WTC11 (cell line): ENCODE measurements around the gene NPAS3. TPM values are rescaled to one million over a fixed set of nuclear protein-coding genes. Genes with fewer than 3 reads are reported as not detected.

Source experiments
- ATAC-seq: fragments of 200-7000 bp; cut with Tn5 transposase; 2 replicates; pipeline ENCODE4 v1.10.0; 2021; ENCODE audit warnings: mild to moderate bottlenecking, moderate library complexity
- CTCF ChIA-PET: fragments of 300-600 bp; sonication (Branson Sonifier 250); formaldehyde crosslinking; loops from one replicate; lab custom pipeline; 2021; ENCODE audit warnings: antibody characterized with exemption; lab: Charles Lee
- POLR2A ChIA-PET: fragments of 350-600 bp; sonication (Branson Sonifier 250); formaldehyde crosslinking; loops from one replicate; lab custom pipeline; 2021; ENCODE audit warnings: antibody characterized with exemption; lab: Charles Lee
- DNase-seq: peaks from one replicate; pipeline ENCODE4 v3.0.0; 2021; ENCODE audit warnings: low spot score
- H3K27ac Mint-ChIP-seq: 2 replicates; pipeline ENCODE4 v1.8.0; 2021; ENCODE audit warnings: mixed read lengths
- H3K27me3 Mint-ChIP-seq: 2 replicates; pipeline ENCODE4 v1.8.0; 2021; ENCODE audit warnings: low read depth, mild to moderate bottlenecking, moderate library complexity, mixed read lengths
- H3K36me3 Mint-ChIP-seq: 2 replicates; pipeline ENCODE4 v1.8.0; 2021; ENCODE audit warnings: mixed read lengths
- H3K4me1 Mint-ChIP-seq: 2 replicates; pipeline ENCODE4 v1.8.0; 2022; ENCODE audit warnings: mixed read lengths
- H3K4me3 Mint-ChIP-seq: 2 replicates; pipeline ENCODE4 v1.8.0; 2021; ENCODE audit warnings: mild to moderate bottlenecking, moderate library complexity, mixed read lengths
- H3K9me3 Mint-ChIP-seq: 2 replicates; pipeline ENCODE4 v1.8.0; 2021; ENCODE audit warnings: mixed read lengths
- CREB1 ChIP-seq: sonication (generic); formaldehyde crosslinking; IDR thresholded peaks from 2 replicates; pipeline ENCODE4 v1.8.0; 2023; ENCODE audit warnings: mild to moderate bottlenecking, missing genetic modification reagents
- FOXP1 ChIP-seq: sonication (generic); formaldehyde crosslinking; IDR thresholded peaks from 2 replicates; pipeline ENCODE4 v1.8.0; 2022; ENCODE audit warnings: missing genetic modification reagents, mild to moderate bottlenecking, moderate library complexity, borderline replicate concordance
- GTF2I ChIP-seq: fragments of 250-450 bp; sonication (Bioruptor Pico); conservative IDR thresholded peaks from 2 replicates; pipeline ENCODE4 v1.4.0; 2021; ENCODE audit warnings: mild to moderate bottlenecking
- KAT7 ChIP-seq: sonication (generic); formaldehyde crosslinking; IDR thresholded peaks from 2 replicates; pipeline ENCODE4 v1.8.1; 2023; ENCODE audit warnings: missing genetic modification reagents, mild to moderate bottlenecking, borderline replicate concordance
- MYBL2 ChIP-seq: sonication (generic); formaldehyde crosslinking; IDR thresholded peaks from 2 replicates; pipeline ENCODE4 v1.8.1; 2023; ENCODE audit warnings: mild to moderate bottlenecking, moderate library complexity, missing genetic modification reagents
- NFATC4 ChIP-seq: fragments of 250-450 bp; sonication (Bioruptor Pico); IDR thresholded peaks from 2 replicates; pipeline ENCODE4 v1.9.0; 2021; ENCODE audit warnings: mild to moderate bottlenecking
- NFE2L1 ChIP-seq: sonication (generic); formaldehyde crosslinking; IDR thresholded peaks from 2 replicates; pipeline ENCODE4 v1.8.1; 2023; ENCODE audit warnings: missing genetic modification reagents
- OVOL2 ChIP-seq: fragments of 250-450 bp; sonication (Bioruptor Pico); IDR thresholded peaks from 2 replicates; pipeline ENCODE4 v1.9.0; 2021; ENCODE audit warnings: mild to moderate bottlenecking, borderline replicate concordance
- PRRX2 ChIP-seq: fragments of 250-450 bp; sonication (Bioruptor Pico); IDR thresholded peaks from 2 replicates; pipeline ENCODE4 v1.8.0; 2021; ENCODE audit warnings: mild to moderate bottlenecking
- TEAD1 ChIP-seq: sonication (generic); formaldehyde crosslinking; IDR thresholded peaks from 2 replicates; pipeline ENCODE4 v1.8.0; 2022; ENCODE audit warnings: mild to moderate bottlenecking, missing genetic modification reagents
- ZBTB21 ChIP-seq: sonication (generic); formaldehyde crosslinking; IDR thresholded peaks from 2 replicates; pipeline ENCODE4 v1.8.1; 2023; ENCODE audit warnings: mild to moderate bottlenecking, missing genetic modification reagents, borderline replicate concordance
- ZNF219 ChIP-seq: sonication (generic); formaldehyde crosslinking; IDR thresholded peaks from 2 replicates; pipeline ENCODE4 v1.8.0; 2023; ENCODE audit warnings: missing genetic modification reagents, mild to moderate bottlenecking, borderline replicate concordance
- ZNF317 ChIP-seq: sonication (generic); formaldehyde crosslinking; IDR thresholded peaks from 2 replicates; pipeline ENCODE4 v1.8.1; 2023; ENCODE audit warnings: low read depth, mild to moderate bottlenecking, moderate library complexity, missing genetic modification reagents, borderline replicate concordance
- total RNA-seq: library from RNA; stranded (reverse); gene quantifications from 3 replicates; pipeline ENCODE4 v1.2.3, GENCODE V29; 2021
- TF ChIP-seq, protein P1 (sequence below): fragments of 250-450 bp; sonication (Bioruptor Pico); IDR thresholded peaks from 2 replicates; pipeline ENCODE4 v1.9.0; 2021; ENCODE audit warnings: moderate library complexity, mild to moderate bottlenecking, inconsistent platforms, borderline replicate concordance
- TF ChIP-seq, protein P2 (sequence below): fragments of 250-450 bp; sonication (Bioruptor Pico); IDR thresholded peaks from 2 replicates; pipeline ENCODE4 v1.9.0; 2021; ENCODE audit warnings: mild to moderate bottlenecking
- TF ChIP-seq, protein P3 (sequence below): fragments of 250-450 bp; sonication (Bioruptor Pico); conservative IDR thresholded peaks from 2 replicates; pipeline ENCODE4 v1.9.0; 2021; ENCODE audit warnings: mild to moderate bottlenecking
- TF ChIP-seq, protein P4 (sequence below): sonication (generic); formaldehyde crosslinking; IDR thresholded peaks from 2 replicates; pipeline ENCODE4 v1.8.0; 2022; ENCODE audit warnings: mild to moderate bottlenecking, missing genetic modification reagents
- TF ChIP-seq, protein P5 (sequence below): sonication (generic); formaldehyde crosslinking; conservative IDR thresholded peaks from 2 replicates; pipeline ENCODE4 v1.8.1; 2023; ENCODE audit warnings: mild to moderate bottlenecking, low read depth, missing genetic modification reagents, moderate library complexity
- TF ChIP-seq, protein P6 (sequence below): fragments of 250-450 bp; sonication (Bioruptor Pico); IDR thresholded peaks from 2 replicates; pipeline ENCODE4 v2.1.2; 2022; ENCODE audit warnings: mild to moderate bottlenecking, moderate library complexity

NPAS3 gene
- total RNA-seq, 1 experiment from 2014 or later: 3.2 TPM

DNA sequence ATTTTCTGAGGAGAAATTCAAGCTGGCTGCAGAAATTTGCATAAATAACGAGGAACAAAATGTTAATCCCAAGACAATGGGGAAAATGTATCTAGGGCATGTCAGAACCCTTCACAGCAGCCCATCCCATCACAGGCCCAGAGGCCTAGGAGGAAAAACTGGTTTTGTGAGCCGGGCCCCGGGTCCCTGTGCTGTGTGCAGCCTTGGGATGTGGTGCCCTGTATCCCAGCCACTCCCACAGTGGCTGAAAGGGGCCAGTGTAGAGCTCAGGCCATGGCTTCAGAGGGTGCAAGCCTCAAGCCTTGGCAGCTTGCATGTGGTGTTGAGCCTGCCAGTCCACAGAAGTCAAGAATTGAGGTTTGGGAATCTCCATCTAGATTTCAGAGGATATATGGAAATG is 57.7 kb downstream of the NPAS3 start:
- Mint-ChIP-seq H3K36me3 (peaks cover 36% of the 10 kb centered on the region), H3K27ac (no peak overlapping the region), H3K27me3 (peaks cover 3% of the 10 kb centered on the region; the same call in 1 of the 2 replicates)
- no peak for TF ChIP-seq NFATC4 (CRISPR knock-in tag)
- TF ChIP-seq KAT7 (CRISPR knock-in tag): no peak
- TF ChIP-seq, protein P1, sequence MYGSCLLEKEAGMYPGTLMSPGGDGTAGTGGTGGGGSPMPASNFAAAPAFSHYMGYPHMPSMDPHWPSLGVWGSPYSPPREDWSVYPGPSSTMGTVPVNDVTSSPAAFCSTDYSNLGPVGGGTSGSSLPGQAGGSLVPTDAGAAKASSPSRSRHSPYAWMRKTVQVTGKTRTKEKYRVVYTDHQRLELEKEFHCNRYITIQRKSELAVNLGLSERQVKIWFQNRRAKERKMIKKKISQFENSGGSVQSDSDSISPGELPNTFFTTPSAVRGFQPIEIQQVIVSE: no peak
- TF ChIP-seq ZNF317 (CRISPR knock-in tag): no peak
- TF ChIP-seq ZBTB21 (CRISPR knock-in tag): no peak
- TF ChIP-seq FOXP1 (CRISPR knock-in tag): no peak
- no peak for TF ChIP-seq GTF2I (CRISPR knock-in tag)
- TF ChIP-seq, protein P2, sequence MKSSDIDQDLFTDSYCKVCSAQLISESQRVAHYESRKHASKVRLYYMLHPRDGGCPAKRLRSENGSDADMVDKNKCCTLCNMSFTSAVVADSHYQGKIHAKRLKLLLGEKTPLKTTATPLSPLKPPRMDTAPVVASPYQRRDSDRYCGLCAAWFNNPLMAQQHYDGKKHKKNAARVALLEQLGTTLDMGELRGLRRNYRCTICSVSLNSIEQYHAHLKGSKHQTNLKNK (CRISPR knock-in tag): no peak
- no peak for TF ChIP-seq PRRX2
- TF ChIP-seq, protein P3, sequence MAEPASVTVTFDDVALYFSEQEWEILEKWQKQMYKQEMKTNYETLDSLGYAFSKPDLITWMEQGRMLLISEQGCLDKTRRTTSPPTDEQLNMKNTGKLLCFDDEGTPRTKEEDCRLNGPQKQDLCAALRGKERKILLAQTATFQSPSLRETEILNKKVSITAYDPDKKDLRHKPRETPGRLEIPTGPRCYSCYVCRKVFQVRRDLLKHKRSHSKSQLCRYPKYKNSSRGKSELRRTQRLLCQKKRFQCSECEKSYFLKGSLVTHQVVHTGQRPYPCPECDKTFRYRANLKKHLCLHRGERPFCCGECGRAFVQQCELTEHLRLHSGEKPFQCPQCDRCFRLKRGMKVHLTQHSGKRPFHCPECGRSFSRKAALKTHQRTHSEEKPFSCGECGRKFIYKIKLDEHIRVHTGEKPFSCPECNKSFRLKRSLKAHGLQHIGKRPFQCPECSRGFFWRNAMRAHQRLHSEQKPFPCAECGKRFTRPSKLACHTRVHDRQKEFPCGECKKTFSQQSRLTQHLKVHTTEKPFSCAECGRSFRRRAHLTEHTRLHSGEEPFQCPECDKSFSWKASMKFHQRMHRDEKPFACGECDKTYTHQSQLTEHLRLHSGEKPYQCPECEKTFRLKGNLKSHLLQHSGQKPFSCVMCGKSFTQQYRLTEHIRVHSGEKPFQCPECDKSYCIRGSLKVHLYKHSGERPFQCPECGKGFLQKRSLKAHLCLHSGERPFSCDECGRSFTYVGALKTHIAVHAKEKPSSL (CRISPR knock-in tag): no peak
- TF ChIP-seq NFE2L1 (CRISPR knock-in tag): no peak
- TF ChIP-seq, protein P4, sequence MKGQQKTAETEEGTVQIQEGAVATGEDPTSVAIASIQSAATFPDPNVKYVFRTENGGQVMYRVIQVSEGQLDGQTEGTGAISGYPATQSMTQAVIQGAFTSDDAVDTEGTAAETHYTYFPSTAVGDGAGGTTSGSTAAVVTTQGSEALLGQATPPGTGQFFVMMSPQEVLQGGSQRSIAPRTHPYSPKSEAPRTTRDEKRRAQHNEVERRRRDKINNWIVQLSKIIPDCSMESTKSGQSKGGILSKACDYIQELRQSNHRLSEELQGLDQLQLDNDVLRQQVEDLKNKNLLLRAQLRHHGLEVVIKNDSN (CRISPR knock-in tag): no peak
- no peak for TF ChIP-seq MYBL2
- TF ChIP-seq, protein P5, sequence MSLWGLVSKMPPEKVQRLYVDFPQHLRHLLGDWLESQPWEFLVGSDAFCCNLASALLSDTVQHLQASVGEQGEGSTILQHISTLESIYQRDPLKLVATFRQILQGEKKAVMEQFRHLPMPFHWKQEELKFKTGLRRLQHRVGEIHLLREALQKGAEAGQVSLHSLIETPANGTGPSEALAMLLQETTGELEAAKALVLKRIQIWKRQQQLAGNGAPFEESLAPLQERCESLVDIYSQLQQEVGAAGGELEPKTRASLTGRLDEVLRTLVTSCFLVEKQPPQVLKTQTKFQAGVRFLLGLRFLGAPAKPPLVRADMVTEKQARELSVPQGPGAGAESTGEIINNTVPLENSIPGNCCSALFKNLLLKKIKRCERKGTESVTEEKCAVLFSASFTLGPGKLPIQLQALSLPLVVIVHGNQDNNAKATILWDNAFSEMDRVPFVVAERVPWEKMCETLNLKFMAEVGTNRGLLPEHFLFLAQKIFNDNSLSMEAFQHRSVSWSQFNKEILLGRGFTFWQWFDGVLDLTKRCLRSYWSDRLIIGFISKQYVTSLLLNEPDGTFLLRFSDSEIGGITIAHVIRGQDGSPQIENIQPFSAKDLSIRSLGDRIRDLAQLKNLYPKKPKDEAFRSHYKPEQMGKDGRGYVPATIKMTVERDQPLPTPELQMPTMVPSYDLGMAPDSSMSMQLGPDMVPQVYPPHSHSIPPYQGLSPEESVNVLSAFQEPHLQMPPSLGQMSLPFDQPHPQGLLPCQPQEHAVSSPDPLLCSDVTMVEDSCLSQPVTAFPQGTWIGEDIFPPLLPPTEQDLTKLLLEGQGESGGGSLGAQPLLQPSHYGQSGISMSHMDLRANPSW (CRISPR knock-in tag): no peak
- no peak for TF ChIP-seq ZNF219 (CRISPR knock-in tag)
- TF ChIP-seq OVOL2 (CRISPR knock-in tag): no peak
- TF ChIP-seq TEAD1 (CRISPR knock-in tag): no peak
- no peak for TF ChIP-seq CREB1 (CRISPR knock-in tag)
- TF ChIP-seq, protein P6, sequence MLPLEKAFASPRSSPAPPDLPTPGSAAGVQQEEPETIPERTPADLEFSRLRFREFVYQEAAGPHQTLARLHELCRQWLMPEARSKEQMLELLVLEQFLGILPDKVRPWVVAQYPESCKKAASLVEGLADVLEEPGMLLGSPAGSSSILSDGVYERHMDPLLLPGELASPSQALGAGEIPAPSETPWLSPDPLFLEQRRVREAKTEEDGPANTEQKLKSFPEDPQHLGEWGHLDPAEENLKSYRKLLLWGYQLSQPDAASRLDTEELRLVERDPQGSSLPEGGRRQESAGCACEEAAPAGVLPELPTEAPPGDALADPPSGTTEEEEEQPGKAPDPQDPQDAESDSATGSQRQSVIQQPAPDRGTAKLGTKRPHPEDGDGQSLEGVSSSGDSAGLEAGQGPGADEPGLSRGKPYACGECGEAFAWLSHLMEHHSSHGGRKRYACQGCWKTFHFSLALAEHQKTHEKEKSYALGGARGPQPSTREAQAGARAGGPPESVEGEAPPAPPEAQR (CRISPR knock-in tag): no peak
- TF ChIP-seq, all 79 proteins: peak for 0
- ChIA-PET POLR2A (no interaction called here), CTCF (no interaction called here)
- Mint-ChIP-seq H3K9me3 (peaks cover 34% of the 10 kb centered on the region), H3K4me1 (peaks cover 6% of the 10 kb centered on the region), H3K4me3 (no peak overlapping the region)
- DNase-seq (no peak), ATAC-seq (no peak)
